ENCODE measurements around the gene RHNO1. TPM values are rescaled to one million over a fixed set of nuclear protein-coding genes. Genes with fewer than 3 reads are reported as not detected.

Gene RHNO1, protein sequence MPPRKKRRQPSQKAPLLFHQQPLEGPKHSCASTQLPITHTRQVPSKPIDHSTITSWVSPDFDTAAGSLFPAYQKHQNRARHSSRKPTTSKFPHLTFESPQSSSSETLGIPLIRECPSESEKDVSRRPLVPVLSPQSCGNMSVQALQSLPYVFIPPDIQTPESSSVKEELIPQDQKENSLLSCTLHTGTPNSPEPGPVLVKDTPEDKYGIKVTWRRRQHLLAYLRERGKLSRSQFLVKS
- 1 to 10 TPM; 8.4 to 8.8 TPM for total RNA-seq
- long read RNA-seq, donor 1, transcript RHNO1-204 (3 exons, 1,870 nt), result major isoform, 6 of 9 reads
- long read RNA-seq, donor 1, partial matches to known transcripts, result 2 of 9 reads
- long read RNA-seq, donor 1, other reads (novel, unspliced or antisense), result 0 of 9 reads
- long read RNA-seq, donor 2, transcript RHNO1-204 (3 exons, 1,870 nt), result major isoform, 21 of 25 reads
- long read RNA-seq, donor 2, partial matches to known transcripts, result 2 of 25 reads
- long read RNA-seq, donor 2, other reads (novel, unspliced or antisense), result 0 of 25 reads

DNA sequence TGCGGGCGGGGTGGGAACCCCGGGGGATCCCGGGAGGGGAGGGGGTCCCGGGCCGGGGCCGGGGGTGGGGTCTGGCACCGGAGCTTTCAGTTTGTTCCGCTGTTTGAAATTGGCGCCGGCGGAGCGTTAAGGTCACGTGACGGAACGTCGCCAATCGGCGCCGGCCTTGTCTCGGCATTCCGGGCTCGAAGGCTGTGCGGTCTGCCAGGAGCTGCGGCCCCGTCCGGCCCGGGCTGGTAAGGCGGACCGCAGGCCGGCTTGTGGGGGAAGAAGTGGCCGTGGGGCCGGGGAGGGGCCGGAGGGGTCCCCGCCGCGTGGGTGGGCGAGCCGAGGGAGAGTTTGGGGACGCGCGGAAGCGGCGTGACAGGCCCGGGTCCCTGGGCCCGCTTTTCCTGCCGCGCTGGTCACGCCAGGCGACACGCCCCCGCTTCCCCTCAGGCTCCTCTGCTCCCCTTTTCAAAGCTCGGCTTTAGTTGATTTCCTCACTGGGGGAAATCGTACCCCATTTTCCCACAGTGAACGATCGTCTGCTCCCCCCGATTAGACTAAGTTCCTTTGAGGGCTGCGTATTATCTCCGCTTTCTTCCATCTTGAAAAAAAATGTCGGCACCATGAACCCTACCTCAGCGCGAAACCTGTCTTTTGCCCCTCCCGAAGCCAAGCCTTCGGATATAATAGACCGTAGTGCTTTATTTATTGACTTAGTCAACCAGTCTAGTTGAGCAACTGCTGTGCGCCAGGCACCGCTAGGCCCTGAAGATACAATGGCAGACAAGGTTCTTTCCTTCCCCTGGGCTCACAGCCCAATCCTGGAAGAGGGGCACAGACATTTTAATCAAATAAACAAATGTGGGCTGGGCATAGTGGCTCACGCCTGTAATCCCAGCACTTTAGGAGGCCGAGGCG is at the start of gene RHNO1, which contains the start of gene FOXM1:
TSS of gene RHNO1 (plus strand) at position 177 of the 906 bp plus-strand sequence. CDS start 8,144 bp downstream, outside the sequence.
TSS of gene FOXM1 (minus strand) at position 128 of the 906 bp plus-strand sequence. CDS start 2,696 bp downstream, outside the sequence.
- intact Hi-C loops (cut with DNase I), result no loop called here
- peak; percentile 98 for DNase-seq (ENCODE audit: low spot score)

DNA sequence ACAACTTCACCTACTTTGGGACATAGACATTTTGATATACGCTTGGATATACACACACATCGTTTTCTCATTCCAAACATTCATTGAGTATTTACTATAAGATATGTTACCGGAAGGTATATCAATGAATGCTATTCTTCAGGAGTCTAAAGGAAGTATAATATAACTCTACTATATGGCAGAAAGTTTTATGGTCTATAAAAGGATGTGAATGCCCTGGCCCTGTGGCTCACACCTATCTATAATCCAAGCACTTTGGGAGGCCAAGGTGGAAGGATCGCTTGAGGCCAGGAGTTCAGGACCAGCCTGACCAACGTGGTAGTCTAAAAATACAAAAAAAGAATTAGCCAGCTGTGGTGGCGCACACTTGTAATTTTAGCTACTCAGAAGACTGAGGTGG is 47.7 kb upstream of the RHNO1 start:
- intact Hi-C loops (cut with DNase I), result no loop called here
- no peak for DNase-seq (ENCODE audit: low spot score)

- DNase-seq (ENCODE audit: low spot score), result no peak
- intact Hi-C loops (cut with DNase I), result no loop called here
Measured at GRCh38 chr12:2832550-2833127, 44.4 kb upstream of the RHNO1 start.

DNA sequence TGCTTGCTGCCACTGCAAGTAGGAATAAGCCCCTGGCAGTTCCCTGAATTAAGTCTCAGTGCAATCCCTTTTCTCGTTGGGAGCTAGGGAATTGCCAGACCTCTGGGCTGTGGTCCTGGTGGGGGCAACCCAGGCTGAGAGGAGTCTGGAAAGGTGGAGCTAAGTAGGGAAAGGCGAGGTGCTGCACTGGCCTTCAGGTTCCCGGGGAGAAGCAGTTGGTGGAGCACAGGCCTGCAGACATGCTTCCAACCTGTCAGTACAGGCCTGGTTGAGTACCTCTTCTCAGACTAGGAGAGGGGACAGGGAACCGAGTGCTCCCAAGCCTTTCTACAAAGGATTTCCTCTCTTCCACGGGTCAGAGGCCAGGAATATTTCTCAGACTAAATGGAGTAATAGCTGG is 43.7 kb upstream of the RHNO1 start:
- DNase-seq (ENCODE audit: low spot score), result no peak
- intact Hi-C loops (cut with DNase I), result no loop called here

DNA sequence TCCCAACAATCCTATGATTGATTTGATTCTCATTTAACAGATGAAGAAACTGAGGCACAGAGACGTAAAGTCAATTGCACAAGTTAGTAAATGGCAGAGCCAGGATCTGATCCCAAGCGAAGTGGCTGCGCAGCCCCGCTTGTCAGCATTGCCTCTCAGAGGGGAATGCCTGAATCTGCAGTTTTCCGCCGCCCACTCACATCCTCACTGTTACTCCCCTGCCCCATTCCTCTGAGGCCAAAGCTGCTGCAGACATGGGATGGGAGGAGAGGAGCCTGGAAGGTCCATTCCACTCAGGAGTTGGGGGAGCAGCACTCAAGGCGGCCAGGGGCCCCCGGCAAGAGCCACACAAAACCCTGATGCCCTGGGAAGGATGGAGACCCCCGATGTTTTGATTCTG is 43.2 kb upstream of the RHNO1 start:
- intact Hi-C loops (cut with DNase I), result no loop called here
- DNase-seq (ENCODE audit: low spot score), result no peak

GRCh38 chr12:2834581-2835491 is 42.2 kb upstream of the RHNO1 start, which contains the start of gene NRIP2:
Gene NRIP2 (minus strand): TSS chr12:2835035. CDS start chr12:2834983, 52 bp downstream.
- intact Hi-C loops (cut with DNase I), result no loop called here
- no peak for DNase-seq (ENCODE audit: low spot score)

- intact Hi-C loops (cut with DNase I), result no loop called here
Measured at GRCh38 chr12:2835691-2836403, 41.2 kb upstream of the RHNO1 start.

GRCh38 chr12:2836574-2836973 is 40.4 kb upstream of the RHNO1 start:
- intact Hi-C loops (cut with DNase I), result no loop called here

More at GRCh38 chr12:2835691-2836403, 41.2 kb upstream of the RHNO1 start:
- DNase-seq (ENCODE audit: low spot score), result no peak

GRCh38 chr12:2841056-2841650 is 35.9 kb upstream of the RHNO1 start:
- no peak for DNase-seq (ENCODE audit: low spot score)
- intact Hi-C loops (cut with DNase I), result no loop called here

More at GRCh38 chr12:2836574-2836973, 40.4 kb upstream of the RHNO1 start:
- DNase-seq (ENCODE audit: low spot score), result no peak

DNA sequence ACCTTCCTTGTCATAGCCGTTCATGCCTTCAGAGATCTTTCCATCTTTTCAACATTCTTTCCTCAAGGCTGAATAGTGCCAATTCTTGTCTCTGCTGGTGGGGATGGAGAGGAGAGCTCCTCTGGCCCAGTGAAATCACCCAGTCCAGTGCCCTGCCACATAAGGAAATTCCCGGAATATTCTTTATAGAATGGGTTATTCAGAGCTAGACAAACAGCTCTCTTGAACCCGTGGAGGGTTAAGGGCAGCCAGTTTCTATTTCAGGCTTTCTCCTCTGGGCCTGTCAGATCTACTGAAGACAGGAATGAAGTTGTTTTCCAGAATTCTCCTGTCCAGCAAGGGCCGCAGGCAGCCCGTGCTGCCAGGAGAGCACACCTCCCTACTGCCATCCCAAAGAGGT is 34.1 kb upstream of the RHNO1 start:
- no peak for DNase-seq (ENCODE audit: low spot score)
- intact Hi-C loops (cut with DNase I), result no loop called here

- DNase-seq (ENCODE audit: low spot score), result peak; percentile 60
Measured at GRCh38 chr12:2844786-2845185, 32.2 kb upstream of the RHNO1 start.

DNA sequence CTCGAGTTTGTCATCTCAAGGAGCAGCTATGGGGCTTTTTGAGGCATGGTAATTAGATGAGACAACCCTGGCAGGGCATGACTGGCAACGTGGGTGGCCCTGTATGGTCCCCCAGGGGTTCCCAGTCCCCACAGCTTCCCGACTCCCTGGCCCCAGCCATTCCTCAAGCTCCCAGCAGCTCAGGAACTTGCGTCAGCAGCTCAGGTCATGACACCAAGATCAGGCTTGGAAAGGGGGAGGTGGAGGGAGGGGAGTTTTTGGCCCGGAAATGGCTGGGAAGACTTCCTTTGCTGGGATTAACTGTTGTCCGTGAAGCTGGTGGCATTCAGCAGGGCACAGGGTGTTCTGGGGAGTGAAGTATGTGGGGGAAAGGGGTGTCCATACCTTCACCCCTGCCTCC is 31.7 kb upstream of the RHNO1 start:
- DNase-seq (ENCODE audit: low spot score), result peak; percentile 80
- intact Hi-C loops (cut with DNase I), result no loop called here

More at GRCh38 chr12:2844786-2845185, 32.2 kb upstream of the RHNO1 start:
- intact Hi-C loops (cut with DNase I), result no loop called here

DNA sequence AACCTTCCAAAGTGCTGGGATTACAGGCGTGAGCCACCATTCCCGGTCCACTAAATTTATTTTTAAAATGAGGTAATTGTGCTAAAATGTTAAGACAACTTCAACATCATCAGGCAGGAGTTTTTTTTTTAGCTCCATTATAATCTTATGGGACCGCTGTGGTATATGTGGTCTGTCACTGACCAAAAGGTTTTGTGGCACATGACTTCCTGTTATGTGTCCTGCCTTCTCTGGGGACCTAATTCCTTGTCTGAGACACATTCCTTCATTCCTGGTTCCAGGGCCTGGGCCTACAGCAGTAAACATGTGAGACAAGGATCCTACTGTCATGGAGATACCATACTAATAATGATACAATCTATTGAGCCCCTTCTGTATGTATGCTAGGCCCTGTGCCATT is 25.1 kb upstream of the RHNO1 start:
- DNase-seq (ENCODE audit: low spot score), result peak; percentile 11
- intact Hi-C loops (cut with DNase I), result loop anchor here in 1 of 2 donors (10.0 kb wide), 1 partner anchor 183 kb away; no protein-coding TSS in a partner anchor

GRCh38 chr12:2853626-2854025 is 23.4 kb upstream of the RHNO1 start:
- intact Hi-C loops (cut with DNase I), result loop anchor here in 1 of 2 donors (10.0 kb wide), 1 partner anchor 181 kb away; no protein-coding TSS in a partner anchor
- DNase-seq (ENCODE audit: low spot score), result peak; percentile 93

GRCh38 chr12:2854669-2855453 is 22.2 kb upstream of the RHNO1 start:
- DNase-seq (ENCODE audit: low spot score), result peak; percentile 71
- intact Hi-C loops (cut with DNase I), result loop anchor here in 1 of 2 donors (10.0 kb wide), 1 partner anchor 180 kb away; no protein-coding TSS in a partner anchor

DNA sequence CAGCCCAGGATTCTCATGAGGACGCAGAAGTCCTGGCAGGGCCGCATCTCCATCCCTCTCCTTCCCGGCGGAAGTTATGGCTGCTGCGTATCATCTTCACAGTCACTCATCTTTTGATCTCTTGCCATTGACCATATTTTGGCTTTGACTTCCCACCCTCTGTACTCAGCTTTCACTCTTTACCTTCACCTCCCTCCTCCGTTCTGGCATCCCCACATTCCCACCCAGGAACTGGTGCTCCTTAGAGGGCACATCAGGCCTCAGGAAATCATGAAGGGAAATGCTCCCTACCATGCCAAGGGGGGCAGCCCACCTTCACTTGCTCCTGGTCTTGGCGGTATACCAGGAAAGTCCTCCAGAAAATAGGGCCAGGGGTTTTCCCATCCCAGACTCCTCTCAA is 21.5 kb upstream of the RHNO1 start:
- intact Hi-C loops (cut with DNase I), result loop anchor here in 1 of 2 donors (10.0 kb wide), 1 partner anchor 179 kb away; no protein-coding TSS in a partner anchor
- DNase-seq (ENCODE audit: low spot score), result peak; percentile 37
